ENCODE measurements around the gene SDCBP2. TPM values are rescaled to one million over a fixed set of nuclear protein-coding genes. Genes with fewer than 3 reads are reported as not detected.
A peak's percentile ranks its signal among the peaks of the same experiment; 100 is the strongest.

Gene SDCBP2, protein sequence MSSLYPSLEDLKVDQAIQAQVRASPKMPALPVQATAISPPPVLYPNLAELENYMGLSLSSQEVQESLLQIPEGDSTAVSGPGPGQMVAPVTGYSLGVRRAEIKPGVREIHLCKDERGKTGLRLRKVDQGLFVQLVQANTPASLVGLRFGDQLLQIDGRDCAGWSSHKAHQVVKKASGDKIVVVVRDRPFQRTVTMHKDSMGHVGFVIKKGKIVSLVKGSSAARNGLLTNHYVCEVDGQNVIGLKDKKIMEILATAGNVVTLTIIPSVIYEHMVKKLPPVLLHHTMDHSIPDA
- total RNA-seq = 0.51 and 1.2 TPM in 2 replicates

DNA sequence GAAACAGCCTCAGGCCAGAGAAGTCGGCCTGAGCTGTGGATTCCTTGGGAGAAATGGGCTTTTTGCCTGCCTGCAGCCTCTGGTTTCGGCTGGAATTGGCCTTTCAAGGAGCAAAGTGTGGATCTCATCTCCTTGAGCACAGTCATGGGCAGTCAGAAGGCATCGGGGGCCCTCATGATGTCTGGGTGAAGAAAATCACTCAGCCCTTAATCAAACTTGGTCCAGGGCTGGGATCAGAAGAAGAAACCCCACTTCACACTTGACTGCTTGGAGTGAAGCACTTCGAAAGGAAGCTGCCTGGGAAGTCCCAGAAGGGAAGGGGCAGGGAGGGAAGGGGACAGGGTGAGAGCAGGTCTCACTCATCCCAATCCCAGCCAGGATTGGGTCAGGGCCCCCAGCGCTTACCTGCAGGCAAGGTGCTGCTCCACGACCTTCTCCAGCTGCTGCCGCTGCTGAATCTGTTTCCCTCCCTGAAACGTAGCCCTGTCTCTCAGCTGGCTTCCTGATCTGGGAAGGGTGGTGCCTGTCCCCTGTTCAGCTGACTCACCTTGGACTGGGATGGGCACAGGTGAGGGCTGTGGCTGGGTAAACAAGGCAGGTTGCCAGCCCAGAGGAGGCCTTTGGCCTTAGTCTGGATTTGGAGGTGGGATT, at the start of gene SDCBP2:
SDCBP2 (minus strand) TSS at position 460 of the 651 bp plus-strand sequence. CDS start 8,723 bp downstream, outside the sequence.
- TF ChIP-seq, protein P1, sequence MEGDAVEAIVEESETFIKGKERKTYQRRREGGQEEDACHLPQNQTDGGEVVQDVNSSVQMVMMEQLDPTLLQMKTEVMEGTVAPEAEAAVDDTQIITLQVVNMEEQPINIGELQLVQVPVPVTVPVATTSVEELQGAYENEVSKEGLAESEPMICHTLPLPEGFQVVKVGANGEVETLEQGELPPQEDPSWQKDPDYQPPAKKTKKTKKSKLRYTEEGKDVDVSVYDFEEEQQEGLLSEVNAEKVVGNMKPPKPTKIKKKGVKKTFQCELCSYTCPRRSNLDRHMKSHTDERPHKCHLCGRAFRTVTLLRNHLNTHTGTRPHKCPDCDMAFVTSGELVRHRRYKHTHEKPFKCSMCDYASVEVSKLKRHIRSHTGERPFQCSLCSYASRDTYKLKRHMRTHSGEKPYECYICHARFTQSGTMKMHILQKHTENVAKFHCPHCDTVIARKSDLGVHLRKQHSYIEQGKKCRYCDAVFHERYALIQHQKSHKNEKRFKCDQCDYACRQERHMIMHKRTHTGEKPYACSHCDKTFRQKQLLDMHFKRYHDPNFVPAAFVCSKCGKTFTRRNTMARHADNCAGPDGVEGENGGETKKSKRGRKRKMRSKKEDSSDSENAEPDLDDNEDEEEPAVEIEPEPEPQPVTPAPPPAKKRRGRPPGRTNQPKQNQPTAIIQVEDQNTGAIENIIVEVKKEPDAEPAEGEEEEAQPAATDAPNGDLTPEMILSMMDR (IDR thresholded peaks at IDR 0.05) = no peak
- intact Hi-C loops (cut with micrococcal nuclease) = loop anchor here (10.0 kb wide), 1 partner anchor 1146 kb away; the partner anchor contains the start of gene SNRPB
- Mint-ChIP-seq H3K4me3 (peak within 1 kb of the TSS; percentile 36), H3K36me3 (ENCODE audit: low read depth) (peaks cover 35% of the 10 kb centered on the region), H3K27me3 (no peaks in the 10 kb centered on the region), H3K9me3 (no peaks in the 10 kb centered on the region), H3K27ac (peak within 1 kb of the TSS; percentile 88), H3K4me1 (peaks cover 50% of the 10 kb centered on the region)
- ChIA-PET POLR2A (interaction anchor here (1.1 kb wide), 1 partner anchor 63 kb away, joined by 5 read pairs; no protein-coding TSS in a partner anchor), CTCF (interaction anchor here (1.9 kb wide), 1 partner anchor 175 kb away, joined by 4 read pairs; no protein-coding TSS in a partner anchor)
- ATAC-seq (ENCODE audit: low read depth) (no peak), DNase-seq (peak; percentile 13)

DNA sequence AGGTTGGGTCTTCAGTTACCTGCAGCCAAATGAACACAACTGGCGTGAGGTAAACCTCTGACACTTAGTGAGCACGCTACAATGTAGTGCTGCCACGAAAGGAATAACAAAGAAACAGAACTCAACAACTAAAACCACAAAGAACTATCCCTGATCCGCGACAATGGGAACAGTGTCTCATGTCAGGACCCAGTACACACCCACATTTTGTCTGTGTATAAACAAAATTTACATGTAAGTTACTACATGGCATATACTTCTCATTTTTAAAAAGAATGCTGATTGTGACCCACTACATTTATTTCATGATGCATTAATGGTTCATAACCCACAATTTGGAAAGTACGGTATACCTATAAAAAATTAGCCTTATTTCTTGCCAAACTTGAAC, 49.8 kb upstream of the SDCBP2 start:
- intact Hi-C loops (cut with micrococcal nuclease) = loop anchor here (5.0 kb wide), 1 partner anchor 59 kb away; no protein-coding TSS in a partner anchor
- H3K4me3 Mint-ChIP-seq = no peak overlapping the region
- peaks cover 33% of the 10 kb centered on the region for H3K36me3 Mint-ChIP-seq (ENCODE audit: low read depth)
- CTCF ChIA-PET = no interaction called here
- peaks cover 82% of the 10 kb centered on the region for H3K4me1 Mint-ChIP-seq
- DNase-seq = no peak
- no peak for ATAC-seq (ENCODE audit: low read depth)
- no peaks in the 10 kb centered on the region for H3K9me3 Mint-ChIP-seq
- POLR2A ChIA-PET = no interaction called here
- H3K27ac Mint-ChIP-seq = no peak overlapping the region
- TF ChIP-seq, protein P1 (IDR thresholded peaks at IDR 0.05) = no peak
- H3K27me3 Mint-ChIP-seq = no peaks in the 10 kb centered on the region

DNA sequence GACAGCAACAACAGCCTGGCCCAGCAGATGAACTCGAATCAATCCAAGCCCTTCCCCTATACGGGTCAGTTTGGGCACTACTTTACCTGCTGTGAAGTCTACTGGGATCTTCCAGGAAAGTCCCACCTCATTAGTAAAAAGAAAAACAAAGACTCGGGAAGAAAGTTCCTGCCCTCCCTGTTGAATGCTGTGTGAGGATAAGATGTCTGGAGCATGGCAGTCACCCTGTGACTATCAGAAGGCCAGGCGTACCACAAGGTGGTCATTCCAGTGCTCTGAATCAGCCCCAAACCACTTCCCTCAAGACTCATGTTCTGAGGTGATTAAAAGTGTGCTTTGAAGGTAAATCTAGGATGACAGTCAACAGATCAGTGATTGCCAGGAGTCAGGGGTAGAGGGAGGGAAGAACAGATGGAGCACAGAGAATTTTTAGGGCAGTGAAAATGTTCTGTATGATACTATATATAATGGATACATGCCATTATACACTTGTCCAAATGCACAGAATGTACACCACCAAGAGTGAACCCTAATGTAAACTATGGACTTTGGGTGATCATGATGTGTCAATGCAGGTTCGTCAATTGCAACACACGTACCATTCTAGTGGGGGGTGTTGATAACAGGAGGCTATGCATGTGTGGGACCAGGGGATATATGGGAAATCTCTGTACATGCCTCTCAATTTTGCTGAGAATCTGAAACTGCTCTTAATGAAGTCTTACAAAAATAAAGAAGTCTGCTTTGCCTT, 49.2 kb upstream of the SDCBP2 start:
- no peak for ATAC-seq (ENCODE audit: low read depth)
- no peak for DNase-seq
- H3K27ac Mint-ChIP-seq = peak overlapping the region; percentile 71
- TF ChIP-seq, protein P1 (IDR thresholded peaks at IDR 0.05) = no peak
- H3K9me3 Mint-ChIP-seq = no peaks in the 10 kb centered on the region
- POLR2A ChIA-PET = interaction anchor here (0.8 to 1.9 kb wide), 3 partner anchors 11 to 61 kb away, joined by 3 to 13 read pairs (median 4); partner anchors contain the start of gene FKBP1A
- peaks cover 34% of the 10 kb centered on the region for H3K36me3 Mint-ChIP-seq (ENCODE audit: low read depth)
- intact Hi-C loops (cut with micrococcal nuclease) = loop anchor here (5.0 kb wide), 1 partner anchor 59 kb away; no protein-coding TSS in a partner anchor
- no peak overlapping the region for H3K4me3 Mint-ChIP-seq
- CTCF ChIA-PET = interaction anchor here (1.3 kb wide), 1 partner anchor 60 kb away, joined by 3 read pairs; no protein-coding TSS in a partner anchor
- H3K4me1 Mint-ChIP-seq = peaks cover 78% of the 10 kb centered on the region
- no peaks in the 10 kb centered on the region for H3K27me3 Mint-ChIP-seq

DNA sequence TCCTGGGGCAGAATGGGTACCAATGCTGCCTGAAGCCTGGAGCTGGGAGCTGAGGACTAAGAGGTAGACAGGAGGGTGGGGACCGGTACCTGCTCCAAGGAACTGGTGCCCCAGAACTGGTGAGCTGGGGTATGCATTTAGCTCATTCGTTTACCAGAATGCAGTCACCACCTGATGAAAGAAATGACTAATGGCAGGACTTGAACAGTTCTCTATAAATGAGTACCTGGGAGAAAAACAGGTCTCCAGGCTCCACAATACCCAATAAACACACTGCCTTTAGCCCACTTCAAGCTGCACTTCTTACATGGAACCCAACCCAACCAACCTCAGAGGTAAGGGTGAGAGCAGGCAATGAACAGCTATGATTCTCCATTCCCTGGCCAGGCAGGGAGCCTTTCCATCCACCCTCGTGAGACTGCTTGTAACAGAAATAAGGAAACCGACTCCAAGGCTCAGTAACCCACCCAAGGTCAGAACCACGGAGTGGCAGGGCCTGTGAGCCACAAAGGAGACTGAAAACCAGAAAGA, 48.5 kb upstream of the SDCBP2 start:
- Mint-ChIP-seq H3K27me3 (no peaks in the 10 kb centered on the region), H3K27ac (peak overlapping the region; percentile 71), H3K9me3 (no peaks in the 10 kb centered on the region), H3K4me1 (peaks cover 72% of the 10 kb centered on the region), H3K36me3 (ENCODE audit: low read depth) (peaks cover 37% of the 10 kb centered on the region), H3K4me3 (peak overlapping the region; percentile 55)
- intact Hi-C loops (cut with micrococcal nuclease) = loop anchor here (5.0 kb wide), 1 partner anchor 60 kb away; no protein-coding TSS in a partner anchor
- ATAC-seq (ENCODE audit: low read depth) = peak; percentile 41
- CTCF ChIA-PET = interaction anchor here (0.9 to 1.3 kb wide), 2 partner anchors 61 to 127 kb away, joined by 3 to 4 read pairs; no protein-coding TSS in a partner anchor
- POLR2A ChIA-PET = interaction anchor here (0.6 to 1.9 kb wide), 4 partner anchors 11 to 677 kb away, joined by 3 to 13 read pairs (median 4); partner anchors contain the start of gene FKBP1A
- TF ChIP-seq, protein P1 (IDR thresholded peaks at IDR 0.05) = no peak
- DNase-seq = no peak

Data from activated B cell treated with CpG ODN at 0.5 μM for 24 hours (primary cell).